NT2/D1 (cell line): Measurements from ENCODE around the gene RUNX3.

ENCODE experiments used
- DNase-seq: peaks from one replicate; pipeline ENCODE4 v3.0.0-alpha.2; 2011; ENCODE audit warnings: low read depth, low spot score
- H3K27me3 ChIP-seq: 2 replicates; pipeline ENCODE4 v1.6.0; 2011; ENCODE audit warnings: mild to moderate bottlenecking; ENCODE audit not compliant: insufficient read length, insufficient read depth
- H3K36me3 ChIP-seq: 2 replicates; pipeline ENCODE4 v1.6.1; 2011; ENCODE audit warnings: mild to moderate bottlenecking, low read length, mixed read lengths; ENCODE audit not compliant: insufficient read depth, insufficient read length
- H3K4me1 ChIP-seq: 2 replicates; pipeline ENCODE4 v1.5.1; 2011; ENCODE audit not compliant: insufficient read depth, insufficient read length
- H3K4me3 ChIP-seq: 2 replicates; pipeline ENCODE4 v1.5.1; 2011; ENCODE audit warnings: low read depth; ENCODE audit not compliant: insufficient read length
- H3K9ac ChIP-seq: 2 replicates; pipeline ENCODE4 v1.6.0; 2011; ENCODE audit warnings: low read depth; ENCODE audit not compliant: insufficient read length
- H3K9me3 ChIP-seq: 2 replicates; pipeline ENCODE4 v1.5.1; 2011; ENCODE audit warnings: mild to moderate bottlenecking, low read length; ENCODE audit not compliant: insufficient read depth
- SUZ12 ChIP-seq: IDR thresholded peaks from 2 replicates; pipeline ENCODE4 v1.6.1; 2011; ENCODE audit not compliant: insufficient read length, insufficient read depth; ENCODE audit errors: extremely low read depth
- YY1 ChIP-seq: IDR thresholded peaks from 2 replicates; pipeline ENCODE4 v1.6.1; 2011; ENCODE audit not compliant: insufficient read length, insufficient read depth
- ZNF274 ChIP-seq: IDR thresholded peaks from 2 replicates; pipeline ENCODE4 v1.6.1; 2011; ENCODE audit warnings: mild to moderate bottlenecking, low read depth, low read length

RUNX3 gene

GRCh38 chr1:24903011-24903461 lies 27.0 kb downstream of the RUNX3 start:
- H3K9ac ChIP-seq, result no peak overlapping the region
- no peak for TF ChIP-seq YY1
- TF ChIP-seq ZNF274, result no peak
- TF ChIP-seq SUZ12, result no peak
- H3K4me3 ChIP-seq, result no peak overlapping the region
- peaks cover 62% of the 10 kb centered on the region for H3K36me3 ChIP-seq
- H3K9me3 ChIP-seq, result peaks cover 3% of the 10 kb centered on the region; the same call in 1 of the 2 replicates
- no peaks in the 10 kb centered on the region for H3K27me3 ChIP-seq
- DNase-seq, result no peak
- H3K4me1 ChIP-seq, result peaks cover 25% of the 10 kb centered on the region

GRCh38 chr1:24902471-24902891 lies 27.6 kb downstream of the RUNX3 start:
- Histone ChIP-seq H3K9ac (no peak overlapping the region), H3K9me3 (no peaks in the 10 kb centered on the region), H3K27me3 (no peaks in the 10 kb centered on the region)

GRCh38 chr1:24901791-24902470 lies 28.1 kb downstream of the RUNX3 start:
- H3K36me3 ChIP-seq, result peaks cover 51% of the 10 kb centered on the region
- H3K9me3 ChIP-seq, result no peaks in the 10 kb centered on the region
- peaks cover 22% of the 10 kb centered on the region for H3K4me1 ChIP-seq
- H3K9ac ChIP-seq, result no peak overlapping the region
- no peaks in the 10 kb centered on the region for H3K27me3 ChIP-seq
- no peak for DNase-seq
- TF ChIP-seq SUZ12, result no peak
- TF ChIP-seq YY1, result no peak
- TF ChIP-seq ZNF274, result no peak
- H3K4me3 ChIP-seq, result no peak overlapping the region

More at GRCh38 chr1:24902471-24902891, 27.6 kb downstream of the RUNX3 start:
- peaks cover 25% of the 10 kb centered on the region for H3K4me1 ChIP-seq
- no peak overlapping the region for H3K4me3 ChIP-seq
- TF ChIP-seq ZNF274 (no peak), SUZ12 (no peak), YY1 (no peak)
- H3K36me3 ChIP-seq, result peaks cover 57% of the 10 kb centered on the region
- no peak for DNase-seq

- Histone ChIP-seq H3K27me3 (no peaks in the 10 kb centered on the region), H3K4me1 (peaks cover 22% of the 10 kb centered on the region), H3K9ac (peak overlapping the region; percentile 29), H3K36me3 (peaks cover 44% of the 10 kb centered on the region), H3K9me3 (no peaks in the 10 kb centered on the region), H3K4me3 (no peak overlapping the region)
- no peak for TF ChIP-seq YY1
- TF ChIP-seq ZNF274, result no peak
- TF ChIP-seq SUZ12, result no peak
- DNase-seq, result no peak
Measured at GRCh38 chr1:24900985-24901781, 28.9 kb downstream of the RUNX3 start.

- Histone ChIP-seq H3K4me3 (no peak overlapping the region), H3K36me3 (peaks cover 36% of the 10 kb centered on the region), H3K9ac (no peak overlapping the region), H3K9me3 (no peaks in the 10 kb centered on the region), H3K27me3 (no peaks in the 10 kb centered on the region), H3K4me1 (peaks cover 20% of the 10 kb centered on the region)
- no peak for TF ChIP-seq YY1
- no peak for TF ChIP-seq SUZ12
- TF ChIP-seq ZNF274, result no peak
- DNase-seq, result no peak
Measured at GRCh38 chr1:24900486-24900849, 29.6 kb downstream of the RUNX3 start.

GRCh38 chr1:24899581-24900485 lies 30.2 kb downstream of the RUNX3 start:
- Histone ChIP-seq H3K4me3 (no peak overlapping the region), H3K36me3 (peaks cover 32% of the 10 kb centered on the region), H3K9me3 (no peaks in the 10 kb centered on the region), H3K4me1 (peaks cover 17% of the 10 kb centered on the region), H3K27me3 (no peaks in the 10 kb centered on the region), H3K9ac (peak overlapping the region; percentile 39)
- TF ChIP-seq SUZ12, result no peak
- no peak for TF ChIP-seq ZNF274
- TF ChIP-seq YY1, result no peak
- DNase-seq, result no peak
